Measurements from ENCODE around the gene DZIP1. TPM values are rescaled to one million over a fixed set of nuclear protein-coding genes. Genes with fewer than 3 reads are reported as not detected.

Gene DZIP1
- total RNA-seq, 1 experiment from 2014 or later: 33.6 TPM

DNA sequence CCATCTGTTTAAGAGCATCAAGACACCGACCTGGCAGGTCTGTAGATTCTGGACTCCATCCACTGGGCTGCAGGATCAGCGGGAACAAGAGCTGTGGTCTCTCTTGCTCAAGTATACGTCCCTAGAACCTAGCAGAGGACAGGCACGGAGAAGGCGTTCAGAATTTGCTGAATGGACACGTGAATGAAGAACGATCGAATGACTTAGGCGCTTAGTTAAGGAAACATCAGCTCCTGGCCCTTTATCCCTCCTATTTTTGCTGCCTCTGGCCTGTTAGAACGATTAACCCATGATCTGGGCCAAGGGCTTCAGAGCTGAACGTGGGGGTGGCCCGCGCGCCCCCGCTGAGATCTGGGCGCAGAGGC, 953 bp downstream of the DZIP1 start:
- Histone ChIP-seq H3K9me3 (ENCODE audit: control insufficient read depth, low read depth, low read length) (no peaks in the 10 kb centered on the region), H3K79me1 (ENCODE audit: insufficient read depth, low read depth, low read length, poor library complexity, severe bottlenecking) (no peaks in the 10 kb centered on the region), H3K56ac (ENCODE audit: insufficient read length, low read depth, low read length) (no peak overlapping the region), H3K23ac (ENCODE audit: insufficient read length, low read depth, low read length) (no peak overlapping the region), H3K23me2 (ENCODE audit: insufficient read length, low read depth, low read length, poor library complexity, severe bottlenecking) (peaks cover 9% of the 10 kb centered on the region), H3K27me3 (ENCODE audit: insufficient read depth, low read length) (no peaks in the 10 kb centered on the region), H2BK120ac (ENCODE audit: low read depth, low read length, poor library complexity, severe bottlenecking) (no peak overlapping the region), H3K9ac (ENCODE audit: extremely low read depth, insufficient read length, low read length) (peak overlapping the region; percentile 56), H3K4ac (ENCODE audit: low read depth, low read length) (no peak overlapping the region), H3K4me2 (ENCODE audit: insufficient read depth, insufficient read length, low read length) (peak overlapping the region; percentile 91), H2BK20ac (ENCODE audit: low read depth, low read length, poor library complexity, severe bottlenecking) (no peak overlapping the region), H3K79me2 (ENCODE audit: insufficient read depth, low read length) (peaks cover 2% of the 10 kb centered on the region; the same call in 1 of the 2 replicates), H4K91ac (ENCODE audit: insufficient read length, low read depth, low read length) (no peak overlapping the region), H4K8ac (replicated peaks; ENCODE audit: insufficient read length, low read depth, low read length) (no peak overlapping the region), H3K14ac (ENCODE audit: insufficient read depth, low read length) (peak overlapping the region; percentile 38; the same call in 1 of the 2 replicates), H4K20me1 (ENCODE audit: control insufficient read depth, insufficient read depth, insufficient read length) (no peaks in the 10 kb centered on the region), H2AFZ (ENCODE audit: low read length) (no peak overlapping the region), H3T11ph (ENCODE audit: low read length) (no peak overlapping the region), H2AK5ac (ENCODE audit: insufficient read length, low read length) (no peak overlapping the region), H3K18ac (ENCODE audit: insufficient read length, low read depth, low read length) (peak overlapping the region; percentile 32), H2BK5ac (ENCODE audit: insufficient read length, low read length) (no peak overlapping the region), H2BK12ac (ENCODE audit: insufficient read length, low read depth, low read length) (peak overlapping the region; percentile 22), H3K4me1 (ENCODE audit: insufficient read depth, low read length) (peaks cover 2% of the 10 kb centered on the region; the same call in 1 of the 2 replicates), H4K5ac (ENCODE audit: insufficient read length, low read depth, low read length) (no peak overlapping the region), H2BK15ac (ENCODE audit: low read depth, low read length) (no peak overlapping the region), H3K27ac (ENCODE audit: insufficient read length, low read depth, low read length) (no peak overlapping the region)
- peak; percentile 34 for DNase-seq
- H3K9me3 Mint-ChIP-seq: no peaks in the 10 kb centered on the region
- H3K27ac Mint-ChIP-seq: peak overlapping the region in 1 of 3 experiments; percentile 42; a peak in 2 of 7 replicates
- H3K36me3 Mint-ChIP-seq (ENCODE audit: insufficient read depth in 1 of 3, low read depth in 3 of 3): peaks cover 14 to 22% (median 22%) of the 10 kb centered on the region in 3 experiments
- H3K27me3 Mint-ChIP-seq (ENCODE audit: low read depth): peaks cover 9% of the 10 kb centered on the region
- no CpG with 5 or more reads among the region's 16 CpGs for WGBS (ENCODE audit: extremely low coverage, insufficient read length, low lambda C conversion rate)
- peaks cover 17 to 21% of the 10 kb centered on the region in 2 experiments for H3K4me1 Mint-ChIP-seq
- TF ChIP-seq, protein P1, sequence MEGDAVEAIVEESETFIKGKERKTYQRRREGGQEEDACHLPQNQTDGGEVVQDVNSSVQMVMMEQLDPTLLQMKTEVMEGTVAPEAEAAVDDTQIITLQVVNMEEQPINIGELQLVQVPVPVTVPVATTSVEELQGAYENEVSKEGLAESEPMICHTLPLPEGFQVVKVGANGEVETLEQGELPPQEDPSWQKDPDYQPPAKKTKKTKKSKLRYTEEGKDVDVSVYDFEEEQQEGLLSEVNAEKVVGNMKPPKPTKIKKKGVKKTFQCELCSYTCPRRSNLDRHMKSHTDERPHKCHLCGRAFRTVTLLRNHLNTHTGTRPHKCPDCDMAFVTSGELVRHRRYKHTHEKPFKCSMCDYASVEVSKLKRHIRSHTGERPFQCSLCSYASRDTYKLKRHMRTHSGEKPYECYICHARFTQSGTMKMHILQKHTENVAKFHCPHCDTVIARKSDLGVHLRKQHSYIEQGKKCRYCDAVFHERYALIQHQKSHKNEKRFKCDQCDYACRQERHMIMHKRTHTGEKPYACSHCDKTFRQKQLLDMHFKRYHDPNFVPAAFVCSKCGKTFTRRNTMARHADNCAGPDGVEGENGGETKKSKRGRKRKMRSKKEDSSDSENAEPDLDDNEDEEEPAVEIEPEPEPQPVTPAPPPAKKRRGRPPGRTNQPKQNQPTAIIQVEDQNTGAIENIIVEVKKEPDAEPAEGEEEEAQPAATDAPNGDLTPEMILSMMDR (conservative IDR thresholded peaks at IDR 0.05): no peak
- H3K4me3 Mint-ChIP-seq: peak overlapping the region; percentile 81 to 92
